H7 (cell line): ENCODE data around the gene CRACR2B. TPM values are rescaled to one million over a fixed set of nuclear protein-coding genes. Genes with fewer than 3 reads are reported as not detected.

ENCODE experiments used
- DNase-seq: peaks from one replicate; pipeline ENCODE4 v3.0.0; 2012
- H3K27me3 ChIP-seq: 2 replicates; pipeline ENCODE4 v1.6.0; 2011; ENCODE audit warnings: mild to moderate bottlenecking, low read length; ENCODE audit not compliant: control insufficient read depth, insufficient read depth
- H3K36me3 ChIP-seq: replicated peaks from 2 replicates; pipeline ENCODE4 v1.5.1; 2011; ENCODE audit warnings: low read length; ENCODE audit not compliant: control insufficient read depth, insufficient read depth
- H3K4me3 ChIP-seq: 2 replicates; pipeline ENCODE4 v1.5.1; 2011; ENCODE audit warnings: low read depth, mild to moderate bottlenecking, control low read depth, low read length, moderate library complexity; ENCODE audit not compliant: insufficient read depth
- total RNA-seq: library from RNA; depleted of rRNA; stranded (reverse); fragments of >200 nt; shearing (Covaris generic); gene quantifications from 2 replicates; pipeline ENCODE4 v1.2.3, GENCODE V29; 2014

Gene CRACR2B
- total RNA-seq, 1 experiment from 2014 or later: 20.2 TPM

GRCh38 chr11:813072-813455 is 14.7 kb upstream of the CRACR2B start:
- H3K4me3 ChIP-seq: no peak overlapping the region
- no peak for DNase-seq
- no peaks in the 10 kb centered on the region for H3K27me3 ChIP-seq
- peaks cover 26% of the 10 kb centered on the region for H3K36me3 ChIP-seq

DNA sequence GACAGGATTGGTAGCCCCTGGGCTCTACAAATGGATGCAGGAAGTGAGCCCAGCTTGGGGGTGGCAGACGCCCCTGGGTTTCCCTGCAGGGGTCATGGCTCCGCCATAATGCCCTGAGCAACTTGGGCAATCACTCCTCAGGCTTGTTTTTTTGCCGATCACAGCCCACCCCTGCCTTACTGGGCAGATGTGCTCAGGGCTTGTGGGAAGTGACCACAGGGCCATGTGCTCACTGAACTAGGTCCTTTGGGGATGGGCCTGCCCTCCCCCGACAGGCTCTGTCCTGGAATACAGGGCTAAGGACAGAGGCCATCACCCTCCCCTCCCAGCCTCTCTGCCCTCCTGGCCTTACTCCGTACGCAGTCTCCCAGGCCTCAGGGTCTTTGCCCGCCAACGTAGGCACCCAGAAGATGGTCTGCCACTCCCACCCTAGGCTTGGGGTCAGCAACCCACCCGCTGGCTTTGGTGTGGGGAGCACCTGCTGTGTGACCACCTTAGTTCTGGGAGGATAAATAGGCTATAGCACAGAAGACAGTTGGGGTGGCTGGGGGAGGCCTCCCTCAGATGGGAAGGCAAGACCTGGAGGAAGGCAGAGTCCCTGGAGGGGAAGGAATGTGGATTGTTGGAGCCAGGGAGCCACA is 14.1 kb upstream of the CRACR2B start:
- H3K4me3 ChIP-seq: no peak overlapping the region
- no peak for DNase-seq

DNA sequence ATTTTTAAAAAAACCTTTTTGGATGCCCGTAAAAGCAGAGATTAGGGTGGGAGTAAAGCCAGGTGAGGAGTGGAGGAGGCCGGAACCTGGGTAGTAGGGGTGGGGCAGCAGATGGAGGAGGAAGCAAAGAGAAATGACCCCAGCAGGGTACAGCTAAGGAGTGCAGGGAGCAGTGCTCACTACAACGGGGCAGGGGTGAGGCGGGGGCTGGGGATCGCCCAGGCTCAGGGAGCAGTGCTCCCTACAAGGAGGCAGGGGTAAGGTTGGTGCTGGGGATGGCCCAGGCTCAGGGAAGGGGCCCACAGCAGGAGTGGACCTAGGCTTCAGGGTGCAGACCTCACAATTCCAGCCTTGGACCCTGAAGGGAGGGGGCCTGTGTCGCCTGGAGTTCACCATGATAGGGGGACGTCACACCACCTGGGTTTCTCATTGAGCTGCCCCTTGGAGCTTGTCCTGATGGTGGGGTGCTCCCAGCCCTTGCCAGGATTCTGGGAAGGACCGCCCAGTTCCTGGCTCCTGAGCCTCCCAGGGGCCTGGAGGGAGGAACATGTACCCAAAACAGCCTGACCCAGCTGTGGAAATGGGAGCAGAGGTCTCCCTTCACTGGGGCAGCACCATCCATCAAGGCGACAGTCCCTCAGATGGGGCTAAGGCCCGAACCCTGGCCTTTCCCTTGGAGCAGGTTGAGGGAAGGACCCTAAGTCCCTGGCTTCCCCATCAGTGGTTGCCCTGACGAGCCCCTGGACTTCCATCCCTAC is 11.9 kb upstream of the CRACR2B start:
- no peaks in the 10 kb centered on the region for H3K27me3 ChIP-seq
- H3K4me3 ChIP-seq: no peak overlapping the region
- DNase-seq: no peak

More for the DNA sequence above, 14.1 kb upstream of the CRACR2B start:
- H3K27me3 ChIP-seq: no peaks in the 10 kb centered on the region
- peaks cover 26% of the 10 kb centered on the region for H3K36me3 ChIP-seq

GRCh38 chr11:816433-816779 is 11.3 kb upstream of the CRACR2B start:
- Histone ChIP-seq H3K36me3 (peaks cover 21% of the 10 kb centered on the region), H3K27me3 (no peaks in the 10 kb centered on the region), H3K4me3 (no peak overlapping the region)
- DNase-seq: no peak

More for the DNA sequence above, 11.9 kb upstream of the CRACR2B start:
- peaks cover 26% of the 10 kb centered on the region for H3K36me3 ChIP-seq

DNA sequence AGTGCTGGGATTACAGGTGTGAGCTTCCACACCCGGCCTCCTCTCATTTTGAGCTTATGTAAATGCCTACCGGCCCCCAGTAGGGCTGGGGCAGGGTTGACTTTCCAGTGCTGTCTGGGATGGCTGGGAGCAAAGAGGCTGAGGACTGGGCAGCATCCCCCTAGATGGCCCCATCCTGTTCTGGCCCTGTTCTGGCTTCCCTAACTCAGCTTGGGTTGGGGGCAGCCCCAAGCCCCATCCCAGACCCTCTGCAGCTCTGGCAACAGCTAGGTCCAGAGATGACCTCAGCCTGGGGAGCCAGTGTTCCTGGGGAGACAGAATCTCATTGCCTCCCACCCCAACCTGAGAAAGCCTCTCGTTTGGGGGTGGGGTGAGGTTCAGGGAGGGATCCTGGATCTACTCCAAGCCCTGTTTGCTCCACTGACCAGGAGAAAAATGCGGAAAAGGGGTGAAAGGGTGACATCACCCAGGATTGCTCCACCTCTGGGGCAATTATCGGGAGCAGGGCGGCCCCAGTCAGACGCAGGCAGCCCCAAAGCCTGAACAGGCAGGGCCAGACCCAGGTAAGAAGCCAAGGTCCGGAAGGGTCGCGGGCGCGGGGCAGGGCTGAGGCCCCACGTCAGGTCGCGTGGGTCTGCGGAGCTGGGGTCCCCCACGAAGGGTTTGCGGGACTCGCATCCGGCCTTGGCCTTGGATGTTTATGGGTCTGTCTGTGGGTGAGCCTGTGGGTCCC is 9.2 kb upstream of the CRACR2B start, which contains the start of gene PNPLA2:
PNPLA2 (plus strand) TSS at position 519 of the 733 bp plus-strand sequence. CDS start 805 bp downstream, outside the sequence.
- no peaks in the 10 kb centered on the region for H3K27me3 ChIP-seq
- H3K4me3 ChIP-seq: peak within 1 kb of the TSS; percentile 90
- H3K36me3 ChIP-seq: peaks cover under 1% of the 10 kb centered on the region; the same call in 1 of the 2 replicates
- DNase-seq: no peak

- H3K27me3 ChIP-seq: no peaks in the 10 kb centered on the region
- peak overlapping the region; percentile 90 for H3K4me3 ChIP-seq
- peak; percentile 99 for DNase-seq
- no peaks in the 10 kb centered on the region for H3K36me3 ChIP-seq
Measured at GRCh38 chr11:819129-819931, 8.4 kb upstream of the CRACR2B start.

- Histone ChIP-seq H3K4me3 (peak overlapping the region; percentile 90), H3K36me3 (no peaks in the 10 kb centered on the region), H3K27me3 (no peaks in the 10 kb centered on the region)
- DNase-seq: peak; percentile 94
Measured at GRCh38 chr11:819943-820649, 7.6 kb upstream of the CRACR2B start.

DNA sequence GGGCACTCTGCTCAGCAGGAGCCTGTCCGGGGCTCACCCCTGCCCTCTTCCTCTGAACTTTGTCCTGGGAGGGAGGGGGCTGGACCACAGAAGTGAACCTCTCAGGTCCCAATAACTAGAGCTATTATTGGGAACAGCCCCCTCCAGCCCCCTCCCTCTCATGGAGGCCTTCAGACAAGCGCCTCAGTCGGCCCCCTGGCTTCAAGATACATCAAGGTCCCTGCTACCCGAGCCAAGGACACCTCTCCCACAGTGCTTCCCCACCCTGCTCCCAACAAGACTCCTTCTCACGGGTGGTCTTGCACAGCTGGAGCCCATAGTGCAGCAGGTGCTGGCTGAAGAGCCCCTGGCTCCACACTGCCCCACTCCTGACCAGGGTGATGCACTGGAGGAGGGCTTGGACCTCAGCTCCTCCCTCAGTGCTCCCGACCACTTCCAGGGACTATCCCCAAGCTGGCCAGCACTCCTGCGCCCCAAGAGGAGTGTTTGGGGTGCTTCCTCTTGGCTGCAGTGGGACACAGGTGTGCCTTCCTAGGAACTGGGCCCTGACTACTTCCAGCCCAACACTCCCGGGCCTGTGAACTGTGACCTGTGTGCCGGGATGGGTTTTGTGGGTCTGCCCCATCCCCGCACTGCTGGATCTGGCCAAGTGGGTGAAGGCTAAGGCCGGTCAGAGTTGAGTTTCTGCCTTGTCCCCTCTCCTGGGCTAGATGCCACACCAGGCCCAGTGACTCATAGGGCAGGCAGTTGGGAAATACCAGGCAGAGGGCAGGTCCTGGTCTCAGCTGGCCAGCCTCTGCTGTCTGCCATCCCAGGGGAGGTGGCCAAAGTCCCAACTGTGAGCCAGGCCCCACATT is 6.8 kb upstream of the CRACR2B start:
- peak overlapping the region; percentile 90 for H3K4me3 ChIP-seq
- no peaks in the 10 kb centered on the region; the same call in 1 of the 2 replicates for H3K27me3 ChIP-seq
- H3K36me3 ChIP-seq: no peaks in the 10 kb centered on the region
- DNase-seq: no peak

GRCh38 chr11:821512-822371 is 6.0 kb upstream of the CRACR2B start:
- H3K4me3 ChIP-seq: no peak overlapping the region
- peaks cover 6% of the 10 kb centered on the region; the same call in 1 of the 2 replicates for H3K27me3 ChIP-seq
- DNase-seq: no peak
- H3K36me3 ChIP-seq: no peaks in the 10 kb centered on the region

- no peak for DNase-seq
- Histone ChIP-seq H3K4me3 (no peak overlapping the region), H3K36me3 (no peaks in the 10 kb centered on the region), H3K27me3 (peaks cover 19% of the 10 kb centered on the region)
Measured at GRCh38 chr11:823441-824291, 4.1 kb upstream of the CRACR2B start.

DNA sequence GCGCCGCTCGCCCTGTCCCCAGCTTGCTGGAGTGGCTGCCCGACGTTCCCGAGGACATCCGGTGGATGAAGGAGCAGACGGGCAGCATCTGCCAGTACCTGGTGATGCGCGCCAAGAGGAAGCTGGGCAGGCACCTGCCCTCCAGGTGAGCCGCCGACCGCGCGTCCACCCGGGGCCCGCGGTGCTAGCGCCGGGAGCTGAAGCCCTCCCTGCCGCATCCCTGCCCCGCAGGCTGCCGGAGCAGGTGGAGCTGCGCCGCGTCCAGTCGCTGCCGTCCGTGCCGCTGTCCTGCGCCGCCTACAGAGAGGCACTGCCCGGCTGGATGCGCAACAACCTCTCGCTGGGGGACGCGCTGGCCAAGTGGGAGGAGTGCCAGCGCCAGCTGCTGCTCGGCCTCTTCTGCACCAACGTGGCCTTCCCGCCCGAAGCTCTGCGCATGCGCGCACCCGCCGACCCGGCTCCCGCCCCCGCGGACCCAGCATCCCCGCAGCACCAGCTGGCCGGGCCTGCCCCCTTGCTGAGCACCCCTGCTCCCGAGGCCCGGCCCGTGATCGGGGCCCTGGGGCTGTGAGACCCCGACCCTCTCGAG is 3.3 kb upstream of the CRACR2B start:
- DNase-seq: no peak
- Histone ChIP-seq H3K4me3 (no peak overlapping the region), H3K36me3 (no peaks in the 10 kb centered on the region), H3K27me3 (peaks cover 26% of the 10 kb centered on the region)
